Measurements from ENCODE around the gene INO80. TPM values are rescaled to one million over a fixed set of nuclear protein-coding genes. Genes with fewer than 3 reads are reported as not detected.

The INO80 gene
- total and polyA plus RNA-seq, 2 donors (not counting 1 experiment from before 2014, with no cell fraction given) = 16.3 to 55.7 TPM

- Histone ChIP-seq H2AFZ (ENCODE audit: insufficient read depth, low read depth, low read length, poor library complexity, severe bottlenecking) (no peak overlapping the region), H3K4me2 (replicated peaks; ENCODE audit: low read depth, low read length, poor library complexity, severe bottlenecking) (no peak overlapping the region), H3K9me3 (ENCODE audit: control extremely low read depth in 1 of 3, control insufficient read depth in 2 of 3, insufficient read depth in 1 of 3, low read length in 2 of 3) (no peaks in the 10 kb centered on the region), H3K4me1 (ENCODE audit: control insufficient read depth in 2 of 2, insufficient read depth in 2 of 2, low read length in 2 of 2) (peaks cover 3 to 4% of the 10 kb centered on the region in 2 donors), H3K79me2 (ENCODE audit: control insufficient read depth, insufficient read depth, low read length) (peaks cover 3% of the 10 kb centered on the region), H3K4me3 (ENCODE audit: control extremely low read depth in 1 of 5, extremely low read depth in 1 of 5, insufficient read depth in 1 of 5, low read depth in 2 of 5, low read length in 4 of 5) (no peak overlapping the region), H4K20me1 (ENCODE audit: control insufficient read depth, insufficient read depth, low read length, poor library complexity, severe bottlenecking) (peaks cover 7% of the 10 kb centered on the region), H3K27me3 (replicated peaks in 1 of 4; ENCODE audit: control extremely low read depth in 1 of 4, control insufficient read depth in 3 of 4, insufficient read depth in 4 of 4, low read length in 3 of 4) (no peaks in the 10 kb centered on the region), H3K9ac (ENCODE audit: low read length) (no peak overlapping the region), H3K36me3 (replicated peaks in 1 of 2; ENCODE audit: control extremely low read depth in 1 of 2, control insufficient read depth in 1 of 2, extremely low read depth in 1 of 2, insufficient read depth in 2 of 2, low read length in 1 of 2) (peaks cover 21 to 70% of the 10 kb centered on the region in 2 experiments), H3K27ac (ENCODE audit: low read length in 2 of 2) (no peak overlapping the region)
- TF ChIP-seq EZH2 (IDR thresholded peaks at IDR 0.05; ENCODE audit: borderline replicate concordance, insufficient read depth, low read depth, low read length, poor library complexity, severe bottlenecking) = no peak
- no peak for TF ChIP-seq CTCF (IDR thresholded peaks at IDR 0.05)
- H3K4me1 Mint-ChIP-seq = peaks cover 12% of the 10 kb centered on the region
- WGBS (ENCODE audit: insufficient coverage) = 50% methylated on average over 2 of the region's 5 CpGs
- no peaks in the 10 kb centered on the region for H3K9me3 Mint-ChIP-seq (ENCODE audit: insufficient read depth)
- DNase-seq = no peak
- ChIA-PET POLR2A (no interaction called here), CTCF (interaction anchor here (0.6 to 12.2 kb wide), 5 partner anchors 12 to 161 kb away, joined by 3 to 176 read pairs (median 3); no protein-coding TSS in a partner anchor)
- ATAC-seq (ENCODE audit: low read depth) = no peak
- H3K27me3 Mint-ChIP-seq = no peaks in the 10 kb centered on the region
- H3K4me3 Mint-ChIP-seq = no peak overlapping the region
- H3K27ac Mint-ChIP-seq = no peak overlapping the region
- intact Hi-C loops (cut with micrococcal nuclease) = loop anchor here (10.0 kb wide), 1 partner anchor 166 kb away; no protein-coding TSS in a partner anchor
Observed at GRCh38 chr15:41019174-41019573, 96.9 kb downstream of the INO80 start.

GRCh38 chr15:41018534-41018933, 97.5 kb downstream of the INO80 start:
- Histone ChIP-seq H3K79me2 (ENCODE audit: control insufficient read depth, insufficient read depth, low read length) (peaks cover 3% of the 10 kb centered on the region), H3K9ac (ENCODE audit: low read length) (no peak overlapping the region), H3K36me3 (replicated peaks in 1 of 2; ENCODE audit: control extremely low read depth in 1 of 2, control insufficient read depth in 1 of 2, extremely low read depth in 1 of 2, insufficient read depth in 2 of 2, low read length in 1 of 2) (peaks cover 21 to 73% of the 10 kb centered on the region in 2 experiments), H3K27me3 (replicated peaks in 1 of 4; ENCODE audit: control extremely low read depth in 1 of 4, control insufficient read depth in 3 of 4, insufficient read depth in 4 of 4, low read length in 3 of 4) (no peaks in the 10 kb centered on the region), H3K4me2 (replicated peaks; ENCODE audit: low read depth, low read length, poor library complexity, severe bottlenecking) (no peak overlapping the region), H4K20me1 (ENCODE audit: control insufficient read depth, insufficient read depth, low read length, poor library complexity, severe bottlenecking) (peaks cover 7% of the 10 kb centered on the region), H3K27ac (ENCODE audit: low read length in 2 of 2) (no peak overlapping the region), H3K4me3 (ENCODE audit: control extremely low read depth in 1 of 5, extremely low read depth in 1 of 5, insufficient read depth in 1 of 5, low read depth in 2 of 5, low read length in 4 of 5) (no peak overlapping the region), H3K9me3 (ENCODE audit: control extremely low read depth in 1 of 3, control insufficient read depth in 2 of 3, insufficient read depth in 1 of 3, low read length in 2 of 3) (no peaks in the 10 kb centered on the region), H2AFZ (ENCODE audit: insufficient read depth, low read depth, low read length, poor library complexity, severe bottlenecking) (no peak overlapping the region), H3K4me1 (ENCODE audit: control insufficient read depth in 2 of 2, insufficient read depth in 2 of 2, low read length in 2 of 2) (peaks cover 9% of the 10 kb centered on the region in 2 donors)
- ATAC-seq (ENCODE audit: low read depth) (no peak), DNase-seq (no peak)
- H3K4me1 Mint-ChIP-seq = peaks cover 18% of the 10 kb centered on the region
- intact Hi-C loops (cut with micrococcal nuclease) = loop anchor here (10.0 kb wide), 1 partner anchor 166 kb away; no protein-coding TSS in a partner anchor
- H3K4me3 Mint-ChIP-seq = no peak overlapping the region
- CTCF ChIA-PET = interaction anchor here (1.0 to 12.2 kb wide), 5 partner anchors 11 to 160 kb away, joined by 3 to 176 read pairs (median 4); no protein-coding TSS in a partner anchor
- H3K27me3 Mint-ChIP-seq = no peaks in the 10 kb centered on the region
- H3K9me3 Mint-ChIP-seq (ENCODE audit: insufficient read depth) = no peaks in the 10 kb centered on the region
- WGBS (ENCODE audit: insufficient coverage) = no CpG with 5 or more reads among the region's 1 CpG
- no peak overlapping the region for H3K27ac Mint-ChIP-seq
- TF ChIP-seq CTCF (IDR thresholded peaks at IDR 0.05) (no peak), EZH2 (IDR thresholded peaks at IDR 0.05; ENCODE audit: borderline replicate concordance, insufficient read depth, low read depth, low read length, poor library complexity, severe bottlenecking) (no peak)
- POLR2A ChIA-PET = no interaction called here

Data from B cell (primary cell).